Heart left ventricle (tissue), 13 donors: ENCODE data around the gene STKLD1.

Experiments
- POLR2A ChIP-seq, 2 donors: fragments of 450-650 bp; IDR thresholded peaks; one replicate each; pipeline ENCODE4 v1.6.1; 2017; ENCODE audit warnings: antibody characterized with exemption in 2 of 2, mild to moderate bottlenecking in 2 of 2, moderate library complexity in 2 of 2
- TF ChIP-seq, protein P1 (sequence below), 12 donors: fragments of 200-600 bp; sonication (generic) in 4 of 12; IDR thresholded peaks; one replicate each; pipeline versions ENCODE4 v1.5.0 to v1.8.0; 2018 to 2022; ENCODE audit warnings: antibody characterized with exemption in 12 of 12, mild to moderate bottlenecking in 5 of 12
- donor health status: ischemic (EF 13 %, LVEDD 7.1; RV severe dilation, severe dysfunction).
- donor health status: DM: no; HTN: yes; CAD: no.
- donor health status: DM: no; HTN: no; CAD: no.
- donor health status: ischemic (EF 25% LVEDD 6.9; RV normal size, moderate dysfunction).
- donor health status: ischemic (EF 25% LVEDD 5.7; RV mildly dilated, moderate dysfunction).
- donor health status: ischemic (EF 35%, LVEDD 5.7; RV mildly dilated, moderate dysfunction).
- donor health status: nonischemic (EF 11% LVEDD 7.7; RV severe dilation, severe dysfunction).
- donor health status: DM: yes; HTN: yes; CAD: no.
- donor health status: PGD.
- donor health status: ischemic (EF 29% LVEDD 5.4; RV normal size, mild dysfunction).
- donor health status: nonischemic (EF 23%, LVEDD 6.1; RV moderate dilation, normal function).

DNA sequence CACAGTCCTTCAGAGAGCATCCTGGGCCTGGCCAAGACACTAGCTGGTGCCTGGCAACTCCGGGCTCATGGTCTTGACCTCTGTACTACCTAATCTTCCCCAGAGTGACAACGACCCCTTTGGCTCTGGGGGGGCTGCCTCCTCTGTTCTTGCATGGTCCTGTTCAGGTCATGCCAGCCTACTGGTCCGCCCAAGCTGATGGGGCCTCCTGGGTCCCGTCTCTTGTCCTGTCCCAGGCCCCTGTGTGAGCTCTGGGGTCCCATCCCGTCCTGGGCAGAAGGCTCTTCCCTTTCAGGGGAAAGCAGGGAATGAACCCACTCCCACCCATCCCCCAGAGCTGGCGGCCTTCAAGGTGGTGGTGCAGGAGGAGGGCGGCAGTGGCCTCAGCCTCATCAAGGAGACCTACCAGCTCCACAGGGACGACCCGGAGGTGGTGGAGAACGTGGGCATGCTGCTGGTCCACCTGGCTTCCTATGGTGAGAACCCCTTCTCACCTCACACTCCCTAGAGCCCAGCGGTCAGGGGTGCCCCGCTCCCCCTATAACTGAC, 28.4 kb downstream of the STKLD1 start:
- TF ChIP-seq, protein P1, sequence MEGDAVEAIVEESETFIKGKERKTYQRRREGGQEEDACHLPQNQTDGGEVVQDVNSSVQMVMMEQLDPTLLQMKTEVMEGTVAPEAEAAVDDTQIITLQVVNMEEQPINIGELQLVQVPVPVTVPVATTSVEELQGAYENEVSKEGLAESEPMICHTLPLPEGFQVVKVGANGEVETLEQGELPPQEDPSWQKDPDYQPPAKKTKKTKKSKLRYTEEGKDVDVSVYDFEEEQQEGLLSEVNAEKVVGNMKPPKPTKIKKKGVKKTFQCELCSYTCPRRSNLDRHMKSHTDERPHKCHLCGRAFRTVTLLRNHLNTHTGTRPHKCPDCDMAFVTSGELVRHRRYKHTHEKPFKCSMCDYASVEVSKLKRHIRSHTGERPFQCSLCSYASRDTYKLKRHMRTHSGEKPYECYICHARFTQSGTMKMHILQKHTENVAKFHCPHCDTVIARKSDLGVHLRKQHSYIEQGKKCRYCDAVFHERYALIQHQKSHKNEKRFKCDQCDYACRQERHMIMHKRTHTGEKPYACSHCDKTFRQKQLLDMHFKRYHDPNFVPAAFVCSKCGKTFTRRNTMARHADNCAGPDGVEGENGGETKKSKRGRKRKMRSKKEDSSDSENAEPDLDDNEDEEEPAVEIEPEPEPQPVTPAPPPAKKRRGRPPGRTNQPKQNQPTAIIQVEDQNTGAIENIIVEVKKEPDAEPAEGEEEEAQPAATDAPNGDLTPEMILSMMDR (IDR thresholded peaks at IDR 0.05), result no peak
- TF ChIP-seq POLR2A (IDR thresholded peaks at IDR 0.05), result no peak
